HG03095 (cell line): ENCODE data around the gene KCNB1.
"Not testable (repeated sequence)": the region's sequence is repeated elsewhere in the genome, so short reads cannot be mapped to it uniquely, and the experiment has no call there.

Experiments used
- ATAC-seq: cut with Tn5 transposase; IDR thresholded peaks from one replicate; pipeline ENCODE4 v1.9.1; 2021; ENCODE audit warnings: moderate library complexity; ENCODE audit not compliant: unreplicated experiment

The KCNB1 gene

DNA sequence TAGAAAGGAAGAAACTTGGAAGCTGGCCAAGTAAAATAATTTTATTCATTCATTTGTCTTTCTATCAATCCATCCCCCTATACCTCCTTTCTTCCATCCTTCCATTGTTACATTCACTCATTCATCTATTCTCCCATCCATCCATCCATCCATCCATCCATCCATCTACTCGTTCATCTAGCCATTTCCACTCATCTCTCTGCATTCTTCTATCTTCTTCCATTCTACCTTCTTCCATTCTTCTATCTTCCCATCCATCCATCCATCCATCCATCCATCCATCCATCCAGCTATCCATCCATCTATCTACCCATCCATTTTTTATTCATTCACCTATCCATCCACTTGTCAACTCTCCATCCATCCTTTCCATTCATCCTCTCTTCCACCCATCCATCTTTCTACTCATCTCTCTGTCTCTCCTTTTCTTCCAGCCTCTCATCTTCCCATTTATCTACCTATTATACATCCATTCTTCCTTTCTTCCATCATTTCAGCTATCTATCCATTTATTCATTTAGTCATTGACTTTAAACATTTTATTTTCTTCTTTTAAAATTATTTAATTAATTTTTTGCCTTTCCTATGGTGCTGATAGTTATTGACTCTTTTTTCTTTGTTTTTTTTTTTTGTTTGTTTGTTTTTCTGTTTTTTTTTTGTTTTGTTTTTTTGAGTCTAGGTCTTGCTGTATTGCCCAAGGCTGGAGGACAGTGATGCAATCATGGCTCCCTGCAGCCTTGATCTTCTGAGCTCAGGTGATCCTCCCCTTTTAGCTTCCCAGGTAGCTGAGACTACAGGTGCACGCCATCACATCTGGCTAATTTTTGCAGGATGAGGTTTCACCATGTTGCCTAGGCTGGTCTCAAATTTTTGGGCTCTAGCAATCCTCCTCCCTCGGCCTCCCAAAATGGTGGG, 151.5 kb downstream of the KCNB1 start:
- ATAC-seq = no peak

GRCh38 chr20:49328790-49329189, 153.7 kb downstream of the KCNB1 start:
- ATAC-seq = no peak

- ATAC-seq = no peak
These were observed 156.4 kb downstream of the KCNB1 start for GRCh38 chr20:49326026-49326425.

DNA sequence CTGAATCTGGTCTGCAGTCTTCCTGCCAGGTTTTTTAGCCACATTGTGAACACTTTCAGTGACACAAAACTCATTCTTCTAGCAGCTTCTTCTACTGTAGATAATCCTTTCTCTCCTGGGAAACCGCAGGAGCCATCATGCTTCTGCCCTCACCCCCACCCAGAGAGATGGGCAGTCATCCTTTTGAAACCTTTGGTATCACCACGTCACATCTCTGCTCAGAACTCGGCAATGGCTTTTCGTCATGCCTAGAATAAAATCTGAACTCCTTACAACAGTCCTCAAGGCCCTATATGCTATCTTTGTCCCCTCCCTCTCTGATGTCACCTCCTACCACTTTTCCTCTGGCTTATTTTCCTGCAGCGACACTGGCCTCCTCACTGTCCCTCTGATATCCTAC, 158.2 kb downstream of the KCNB1 start:
- no peak for ATAC-seq

DNA sequence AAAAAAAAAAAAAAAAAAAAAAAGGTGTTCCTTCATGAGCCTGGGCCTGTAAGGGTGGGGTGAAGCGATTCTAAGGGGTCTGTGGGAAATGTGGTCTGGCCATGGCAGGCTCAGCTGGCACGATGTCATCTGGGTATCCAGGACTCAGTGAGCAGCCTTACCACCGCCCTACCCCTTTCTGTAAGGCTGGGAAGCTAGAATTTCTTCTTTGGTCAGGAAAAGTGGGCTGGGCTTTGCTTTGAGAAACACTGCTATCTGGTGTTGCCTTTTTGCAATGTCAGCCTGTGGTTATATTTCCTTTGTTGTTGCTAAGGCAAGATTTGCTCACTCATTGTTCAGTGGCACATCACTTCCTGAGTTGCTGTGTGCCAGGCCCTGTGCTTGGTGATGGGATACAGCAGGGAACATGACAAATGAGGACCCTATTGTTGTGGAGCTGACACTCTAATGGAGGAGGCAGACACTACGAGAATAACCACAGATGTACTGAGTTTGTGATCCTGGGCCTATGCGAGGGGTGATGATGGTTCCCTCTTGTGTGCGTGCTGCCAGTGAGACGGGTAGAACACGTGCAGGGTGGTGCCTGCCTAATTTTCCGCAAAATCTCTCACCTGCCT, 158.7 kb downstream of the KCNB1 start:
- ATAC-seq = no peak

GRCh38 chr20:49320460-49320859, 162.0 kb downstream of the KCNB1 start:
- ATAC-seq = no peak

- no peak for ATAC-seq
These were observed 163.2 kb downstream of the KCNB1 start for GRCh38 chr20:49319208-49319809.

DNA sequence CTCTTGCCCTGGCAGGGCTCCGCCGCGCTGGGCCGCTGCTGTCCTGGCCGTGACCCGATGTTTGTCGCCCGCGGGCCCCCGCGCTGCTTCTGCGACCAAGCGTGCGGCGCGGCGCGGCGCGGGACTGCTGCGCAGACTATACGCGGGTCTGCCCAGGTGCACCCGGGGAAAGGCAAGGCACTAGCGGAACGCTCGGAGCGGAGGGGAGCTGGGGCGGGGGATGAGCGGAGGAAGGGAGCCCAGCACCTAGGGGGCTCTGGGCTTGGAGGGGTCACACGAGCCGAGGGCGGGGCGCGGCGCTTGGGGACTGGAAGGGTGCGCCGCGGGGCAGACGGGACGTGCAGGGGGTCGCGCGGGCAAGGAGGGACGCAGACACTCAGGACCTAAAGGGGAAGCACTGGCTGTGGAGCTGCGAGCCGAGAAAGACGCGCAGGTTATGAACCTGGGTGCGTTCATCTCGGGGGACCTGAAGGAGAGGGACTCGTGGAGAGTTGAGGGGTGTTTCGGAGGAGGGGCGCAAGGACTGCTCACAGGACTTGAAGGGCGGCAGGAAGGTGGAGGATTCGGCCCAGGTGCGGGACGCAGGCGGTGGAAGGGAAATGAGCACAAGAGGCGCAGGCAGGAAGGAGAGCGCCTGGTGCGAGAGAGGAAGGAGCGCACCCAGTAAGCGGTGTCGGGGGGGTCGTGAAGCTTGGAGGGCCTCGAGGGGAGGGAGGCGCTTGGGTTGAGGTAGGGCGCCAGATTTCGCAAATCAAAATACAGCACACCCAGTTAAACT, 163.8 kb downstream of the KCNB1 start:
- no peak for ATAC-seq

- ATAC-seq = no peak
These were observed 164.4 kb downstream of the KCNB1 start for GRCh38 chr20:49318091-49318429.

DNA sequence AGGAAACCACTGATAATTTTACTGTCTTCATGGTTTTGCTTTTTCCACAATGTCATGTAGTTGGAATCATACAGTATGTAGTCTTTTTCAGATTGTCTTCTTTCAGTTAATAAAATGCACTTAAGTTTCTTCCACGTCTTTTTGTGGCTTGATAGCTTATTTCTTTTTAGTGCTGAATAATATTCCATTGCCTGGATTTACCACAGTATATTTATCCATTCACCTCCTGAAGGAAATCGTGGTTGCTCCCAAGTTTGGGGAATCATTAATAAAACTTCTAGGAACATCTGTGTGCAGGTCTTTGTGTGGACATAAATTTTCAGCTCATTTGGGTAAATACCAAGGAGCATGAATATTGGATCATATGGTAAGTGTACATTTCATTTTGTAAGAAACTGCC, 165.8 kb downstream of the KCNB1 start:
- no peak for ATAC-seq

- ATAC-seq = no peak
These were observed 166.9 kb downstream of the KCNB1 start for GRCh38 chr20:49315580-49315979.

DNA sequence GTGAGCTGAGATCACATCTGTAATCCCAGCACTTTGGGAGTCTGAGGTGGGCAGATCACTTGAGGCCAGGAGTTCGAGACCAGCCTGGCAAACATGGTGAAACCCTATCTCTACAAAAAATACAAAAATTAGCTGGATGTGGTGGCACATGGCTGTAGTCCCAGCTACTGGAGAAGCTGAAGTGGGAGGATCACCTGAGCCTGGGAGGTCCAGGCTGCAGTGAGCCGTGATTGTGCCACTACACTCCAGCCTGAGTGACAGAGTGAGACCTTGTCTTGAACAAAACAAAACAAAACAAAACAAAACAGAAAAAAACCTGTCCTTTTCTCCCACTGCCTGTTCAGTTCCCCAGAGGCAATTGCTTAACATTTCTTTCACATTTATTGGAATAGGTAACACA, 168.4 kb downstream of the KCNB1 start:
- not testable (repeated sequence) for ATAC-seq
